ENCODE data around the gene SPATA3.

The SPATA3 gene

DNA sequence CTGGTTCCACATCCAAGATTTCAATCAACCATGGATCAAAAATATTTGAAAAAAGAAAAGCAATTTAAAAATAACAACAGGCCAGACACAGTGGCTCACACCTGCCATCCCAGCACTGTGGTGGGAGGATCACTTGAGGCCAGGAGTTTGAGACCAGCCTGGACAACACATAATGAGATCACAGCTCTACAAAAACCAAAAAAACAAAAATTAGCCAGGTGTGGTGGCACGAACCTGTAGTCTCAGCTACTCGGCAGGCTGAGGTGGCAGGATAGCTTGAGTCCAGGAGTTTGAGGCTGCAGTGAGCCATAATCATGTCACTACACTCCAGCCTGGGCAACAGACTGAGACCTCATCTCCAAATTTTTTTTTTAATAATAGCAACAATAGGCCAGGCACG is 13.4 kb upstream of the SPATA3 start:
- H3K9me3 Mint-ChIP-seq = no peaks in the 10 kb centered on the region
- no peaks in the 10 kb centered on the region for H3K36me3 Mint-ChIP-seq (ENCODE audit: low read depth)
- H3K27ac Mint-ChIP-seq = no peak overlapping the region
- no peak overlapping the region for H3K4me3 Mint-ChIP-seq
- H3K4me1 Mint-ChIP-seq = no peaks in the 10 kb centered on the region
- TF ChIP-seq CTCF (IDR thresholded peaks at IDR 0.05; ENCODE audit: unreplicated experiment in 3 of 3) = no peak
- H3K27me3 Mint-ChIP-seq (ENCODE audit: low read depth) = peaks cover 13% of the 10 kb centered on the region

DNA sequence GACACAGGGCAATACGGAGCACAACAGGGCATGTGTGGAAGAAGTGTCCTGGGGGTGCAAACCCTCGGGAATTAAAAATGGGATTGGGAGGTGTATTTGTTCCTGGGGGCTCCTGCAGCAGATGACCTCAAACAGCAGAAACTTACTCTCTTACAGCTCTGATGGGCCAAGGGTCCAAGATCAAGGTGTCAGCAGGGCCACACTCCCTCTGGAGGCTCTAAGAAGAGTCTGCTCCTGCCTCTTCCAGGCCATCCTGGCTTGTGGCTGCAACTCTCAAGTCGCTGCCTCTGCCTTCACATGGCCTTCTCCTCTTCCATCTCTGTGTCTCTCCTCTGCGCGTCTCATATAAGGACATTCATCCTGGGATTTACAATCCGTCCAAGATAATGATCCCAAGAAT is 12.4 kb upstream of the SPATA3 start:
- Mint-ChIP-seq H3K36me3 (ENCODE audit: low read depth) (no peaks in the 10 kb centered on the region), H3K4me1 (no peaks in the 10 kb centered on the region), H3K27me3 (ENCODE audit: low read depth) (peaks cover 13% of the 10 kb centered on the region), H3K4me3 (no peak overlapping the region), H3K27ac (no peak overlapping the region), H3K9me3 (no peaks in the 10 kb centered on the region)
- no peak for TF ChIP-seq CTCF (IDR thresholded peaks at IDR 0.05; ENCODE audit: unreplicated experiment in 3 of 3)

DNA sequence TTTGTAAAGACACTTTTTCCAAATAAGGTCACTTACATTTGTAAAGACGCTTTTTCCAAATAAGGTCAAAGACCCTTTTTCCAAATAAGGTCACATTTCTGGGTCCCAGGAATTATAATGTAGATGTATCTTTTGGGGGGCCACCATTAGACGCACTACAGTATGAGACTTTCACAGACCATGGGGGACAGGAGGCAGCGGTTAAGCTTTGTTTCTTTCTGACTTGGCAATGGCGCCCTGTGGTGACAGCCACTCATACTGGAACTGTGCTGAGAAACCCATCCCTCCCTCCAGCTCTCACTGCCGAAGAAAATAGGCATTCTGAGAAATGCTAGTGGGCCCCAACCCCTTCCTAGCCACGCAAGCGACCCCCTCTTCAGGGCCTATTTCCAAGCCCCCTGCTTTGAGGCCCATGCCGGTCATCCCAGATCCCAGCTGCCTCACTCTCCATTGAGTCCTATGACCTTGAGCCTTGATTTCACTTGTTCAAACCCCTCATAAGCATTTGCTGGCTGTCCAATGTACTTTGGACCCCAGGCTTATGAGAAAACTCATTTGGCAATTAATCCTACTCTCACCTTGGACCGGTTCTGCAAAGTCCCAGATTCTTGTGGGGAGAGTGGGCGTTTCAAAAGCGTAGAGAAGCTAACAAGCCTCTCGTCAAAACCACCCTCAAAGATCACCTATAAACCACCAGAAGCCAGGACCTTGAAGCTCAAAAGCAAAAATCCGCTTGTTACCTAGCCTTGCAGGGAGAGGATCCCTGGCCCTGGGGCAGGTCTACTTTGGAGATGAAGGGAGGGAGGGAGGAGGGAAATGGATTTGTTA is 11.3 kb upstream of the SPATA3 start:
- no peak for TF ChIP-seq CTCF (IDR thresholded peaks at IDR 0.05; ENCODE audit: unreplicated experiment in 3 of 3)
- Mint-ChIP-seq H3K27ac (no peak overlapping the region), H3K9me3 (no peaks in the 10 kb centered on the region), H3K27me3 (ENCODE audit: low read depth) (peaks cover 13% of the 10 kb centered on the region), H3K4me3 (no peak overlapping the region), H3K4me1 (no peaks in the 10 kb centered on the region), H3K36me3 (ENCODE audit: low read depth) (no peaks in the 10 kb centered on the region)

- peak overlapping the region in 1 of 3 experiments; percentile 34 for H3K4me3 Mint-ChIP-seq
- H3K27me3 Mint-ChIP-seq (ENCODE audit: low read depth) = peaks cover 13% of the 10 kb centered on the region
- no peaks in the 10 kb centered on the region for H3K9me3 Mint-ChIP-seq
- no peak overlapping the region for H3K27ac Mint-ChIP-seq
- no peaks in the 10 kb centered on the region for H3K4me1 Mint-ChIP-seq
- no peak for TF ChIP-seq CTCF (IDR thresholded peaks at IDR 0.05; ENCODE audit: unreplicated experiment in 3 of 3)
- no peaks in the 10 kb centered on the region for H3K36me3 Mint-ChIP-seq (ENCODE audit: low read depth)
Measured at GRCh38 chr2:230985519-230986231, 10.2 kb upstream of the SPATA3 start.

- no peaks in the 10 kb centered on the region for H3K9me3 Mint-ChIP-seq
- peak overlapping the region; percentile 29 to 57 (median 56) for H3K4me3 Mint-ChIP-seq
- TF ChIP-seq CTCF (IDR thresholded peaks at IDR 0.05; ENCODE audit: unreplicated experiment in 3 of 3) = no peak
Measured at GRCh38 chr2:230986520-230987136, 9.3 kb upstream of the SPATA3 start.

More at GRCh38 chr2:230986520-230987136, 9.3 kb upstream of the SPATA3 start:
- no peaks in the 10 kb centered on the region for H3K4me1 Mint-ChIP-seq
- H3K27me3 Mint-ChIP-seq (ENCODE audit: low read depth) = peaks cover 13% of the 10 kb centered on the region
- H3K36me3 Mint-ChIP-seq (ENCODE audit: low read depth) = no peaks in the 10 kb centered on the region
- H3K27ac Mint-ChIP-seq = no peak overlapping the region
